Muscle of leg (tissue), 16 donors: Measurements from ENCODE around the gene IFT22. TPM values are rescaled to one million over a fixed set of nuclear protein-coding genes. Genes with fewer than 3 reads are reported as not detected.

Experiments used
- DNase-seq: peaks from one replicate; pipeline ENCODE4 v3.0.0; 2013
- H3K27ac ChIP-seq: one replicate; pipeline ENCODE4 v1.5.1; 2013; ENCODE audit warnings: mild to moderate bottlenecking, low read length, control low read depth
- H3K27me3 ChIP-seq: one replicate; pipeline ENCODE4 v1.6.1; 2013; ENCODE audit warnings: low read length; ENCODE audit not compliant: control insufficient read depth, insufficient read depth
- H3K36me3 ChIP-seq: one replicate; pipeline ENCODE4 v1.6.1; 2013; ENCODE audit warnings: low read length; ENCODE audit not compliant: control insufficient read depth, insufficient read depth
- H3K4me1 ChIP-seq: one replicate; pipeline ENCODE4 v1.6.1; 2013; ENCODE audit warnings: low read length; ENCODE audit not compliant: control insufficient read depth, insufficient read depth
- H3K4me3 ChIP-seq: one replicate; pipeline ENCODE4 v1.5.1; 2013; ENCODE audit warnings: low read length, control low read depth
- H3K9me3 ChIP-seq: replicated peaks from 2 replicates; pipeline ENCODE4 v1.6.1; 2013; ENCODE audit warnings: low read depth, low read length; ENCODE audit not compliant: control insufficient read depth
- WGBS: methylation state at CpG from one replicate; pipeline ENCODE4 v1.1.5; 2013; ENCODE audit warnings: missing lambda C conversion rate; ENCODE audit not compliant: insufficient coverage; 5-methylcytosine and 5-hydroxymethylcytosine counted together
- long read RNA-seq, 11 donors: transcript quantifications; one replicate each; lab custom pipeline, GENCODE V29; 2026
- polyA plus RNA-seq, 8 donors: library from polyadenylated mRNA; unstranded; fragments of 120-200 nt; gene quantifications; one replicate each; pipeline versions ENCODE4 v1.2.1 to v1.2.3, GENCODE V29; 2013; ENCODE audit warnings: inconsistent platforms in 1 of 8, low replicate concordance in 1 of 8; ENCODE audit not compliant: insufficient read length in 8 of 8, insufficient read depth in 1 of 8
- total RNA-seq: library from RNA; stranded (reverse); fragments of 120-200 nt; gene quantifications from one replicate; pipeline ENCODE4 v1.2.4, GENCODE V29; 2013

Gene IFT22
- total RNA-seq: 25.9 TPM
- 10 to 100 TPM; 25.4 to 31.6 (median 29.3) TPM for polyA plus RNA-seq
- long read RNA-seq, donor 1, partial matches to known transcripts: 0 of 3 reads
- long read RNA-seq, donor 1, other reads (novel, unspliced or antisense): 0 of 3 reads
- long read RNA-seq, donor 2, partial matches to known transcripts: 0 of 3 reads
- long read RNA-seq, donor 2, other reads (novel, unspliced or antisense): 0 of 3 reads
- long read RNA-seq, donor 3, transcript IFT22-201 (5 exons, 1,130 nt): major isoform, 10 of 17 reads
- long read RNA-seq, donor 3, partial matches to known transcripts: 0 of 17 reads
- long read RNA-seq, donor 3, other reads (novel, unspliced or antisense): 0 of 17 reads
- long read RNA-seq, donor 4, transcript IFT22-201 (5 exons, 1,130 nt): major isoform, 5 of 9 reads
- long read RNA-seq, donor 4, partial matches to known transcripts: 0 of 9 reads
- long read RNA-seq, donor 4, other reads (novel, unspliced or antisense): 0 of 9 reads
- long read RNA-seq, donor 5, transcript IFT22-201 (5 exons, 1,130 nt): major isoform, 14 of 25 reads
- long read RNA-seq, donor 5, partial matches to known transcripts: 0 of 25 reads
- long read RNA-seq, donor 5, other reads (novel, unspliced or antisense): 0 of 25 reads
- long read RNA-seq, donor 6, transcript IFT22-201 (5 exons, 1,130 nt): major isoform, 9 of 16 reads
- long read RNA-seq, donor 6, partial matches to known transcripts: 0 of 16 reads
- long read RNA-seq, donor 6, other reads (novel, unspliced or antisense): 0 of 16 reads
- long read RNA-seq, donor 7, transcript IFT22-201 (5 exons, 1,130 nt): major isoform, 8 of 13 reads
- long read RNA-seq, donor 7, partial matches to known transcripts: 0 of 13 reads
- long read RNA-seq, donor 7, other reads (novel, unspliced or antisense): 0 of 13 reads
- long read RNA-seq, donor 8, transcript IFT22-201 (5 exons, 1,130 nt): major isoform, 11 of 15 reads
- long read RNA-seq, donor 8, partial matches to known transcripts: 0 of 15 reads
- long read RNA-seq, donor 8, other reads (novel, unspliced or antisense): 0 of 15 reads
- long read RNA-seq, donor 9, transcript IFT22-201 (5 exons, 1,130 nt): major isoform, 6 of 11 reads
- long read RNA-seq, donor 9, partial matches to known transcripts: 0 of 11 reads
- long read RNA-seq, donor 9, other reads (novel, unspliced or antisense): 0 of 11 reads
- long read RNA-seq, donor 10, transcript IFT22-201 (5 exons, 1,130 nt): major isoform, 14 of 20 reads
- long read RNA-seq, donor 10, partial matches to known transcripts: 0 of 20 reads
- long read RNA-seq, donor 10, other reads (novel, unspliced or antisense): 0 of 20 reads
- long read RNA-seq, donor 11, transcript IFT22-201 (5 exons, 1,130 nt): major isoform, 9 of 18 reads
- long read RNA-seq, donor 11, transcript IFT22-209 (4 exons, 917 nt): minor isoform, 5 of 18 reads
- long read RNA-seq, donor 11, partial matches to known transcripts: 0 of 18 reads
- long read RNA-seq, donor 11, other reads (novel, unspliced or antisense): 0 of 18 reads

- Histone ChIP-seq H3K27ac (peak within 1 kb of the TSS; percentile 87), H3K36me3 (peaks cover 21% of the 10 kb centered on the region), H3K9me3 (no peaks in the 10 kb centered on the region), H3K4me1 (peaks cover 13% of the 10 kb centered on the region), H3K4me3 (peak within 1 kb of the TSS; percentile 88), H3K27me3 (no peaks in the 10 kb centered on the region)
- under 1% methylated on average over 64 of the region's 69 CpGs for WGBS
- peak; percentile 98 for DNase-seq
These were observed at the start of gene IFT22 for GRCh38 chr7:101321491-101322401. TSS of gene IFT22 (minus strand) at chr7:101321812. CDS start at chr7:101321709, 103 bp downstream.

GRCh38 chr7:101370836-101371235, 49.2 kb upstream of the IFT22 start:
- DNase-seq: no peak
- Histone ChIP-seq H3K27me3 (peaks cover 8% of the 10 kb centered on the region), H3K9me3 (no peaks in the 10 kb centered on the region), H3K4me1 (peaks cover 11% of the 10 kb centered on the region), H3K4me3 (no peak overlapping the region), H3K36me3 (no peaks in the 10 kb centered on the region), H3K27ac (no peak overlapping the region)
- 41% methylated on average over 2 of the region's 5 CpGs for WGBS

GRCh38 chr7:101368422-101369165, 47.0 kb upstream of the IFT22 start:
- no peaks in the 10 kb centered on the region for H3K9me3 ChIP-seq
- no peak for DNase-seq
- no peaks in the 10 kb centered on the region for H3K36me3 ChIP-seq
- H3K27me3 ChIP-seq: peaks cover 13% of the 10 kb centered on the region
- no peak overlapping the region for H3K4me3 ChIP-seq
- peaks cover 2% of the 10 kb centered on the region for H3K4me1 ChIP-seq
- H3K27ac ChIP-seq: no peak overlapping the region
- WGBS: 86% methylated on average over 1 of the region's 8 CpGs

- H3K27me3 ChIP-seq: peaks cover 18% of the 10 kb centered on the region
- H3K36me3 ChIP-seq: no peaks in the 10 kb centered on the region
- DNase-seq: no peak
- no CpG with 5 or more reads among the region's 1 CpG for WGBS
- H3K27ac ChIP-seq: no peak overlapping the region
- peaks cover 1% of the 10 kb centered on the region for H3K4me1 ChIP-seq
- H3K9me3 ChIP-seq: no peaks in the 10 kb centered on the region
- H3K4me3 ChIP-seq: no peak overlapping the region
These were observed 46.1 kb upstream of the IFT22 start for GRCh38 chr7:101367676-101368075.

GRCh38 chr7:101365956-101366355, 44.3 kb upstream of the IFT22 start:
- no peak overlapping the region for H3K27ac ChIP-seq
- no peaks in the 10 kb centered on the region for H3K9me3 ChIP-seq
- H3K36me3 ChIP-seq: no peaks in the 10 kb centered on the region
- DNase-seq: no peak
- H3K4me1 ChIP-seq: peaks cover 5% of the 10 kb centered on the region
- WGBS: 100% methylated on average over 2 of the region's 2 CpGs
- peaks cover 25% of the 10 kb centered on the region for H3K27me3 ChIP-seq
- H3K4me3 ChIP-seq: no peak overlapping the region

GRCh38 chr7:101363734-101364374, 42.2 kb upstream of the IFT22 start:
- peaks cover 25% of the 10 kb centered on the region for H3K27me3 ChIP-seq
- WGBS: under 1% methylated on average over 43 of the region's 52 CpGs
- no peak overlapping the region for H3K27ac ChIP-seq
- H3K9me3 ChIP-seq: no peaks in the 10 kb centered on the region
- DNase-seq: peak; percentile 80
- no peaks in the 10 kb centered on the region for H3K36me3 ChIP-seq
- peak overlapping the region; percentile 62 for H3K4me3 ChIP-seq
- H3K4me1 ChIP-seq: peaks cover 5% of the 10 kb centered on the region

GRCh38 chr7:101363196-101363733, 41.7 kb upstream of the IFT22 start:
- H3K27ac ChIP-seq: no peak overlapping the region
- no peak for DNase-seq
- no peaks in the 10 kb centered on the region for H3K36me3 ChIP-seq
- H3K4me1 ChIP-seq: peaks cover 5% of the 10 kb centered on the region
- peaks cover 25% of the 10 kb centered on the region for H3K27me3 ChIP-seq
- no peaks in the 10 kb centered on the region for H3K9me3 ChIP-seq
- under 1% methylated on average over 28 of the region's 46 CpGs for WGBS
- H3K4me3 ChIP-seq: peak overlapping the region; percentile 62
